GM12878 (cell line): Measurements from ENCODE around the gene MYL3. TPM values are rescaled to one million over a fixed set of nuclear protein-coding genes. Genes with fewer than 3 reads are reported as not detected.

Source experiments
- ATAC-seq: fragments of 200-7000 bp; cut with Tn5 transposase; 3 replicates; pipeline ENCODE4 v1.9.1; 2020; ENCODE audit warnings: mild to moderate bottlenecking, moderate library complexity
- BruUV-seq: library from RNA; stranded (reverse); fragments of 400-500 nt; replicated peaks from 2 replicates; lab custom pipeline; 2021; lab: Mats Ljungman, UMichigan
- CTCF ChIA-PET: fragments of 300-600 bp; sonication (Branson Sonifier 250); formaldehyde crosslinking; extraction: SDS; loops from one replicate; lab custom pipeline; 2021; ENCODE audit warnings: inconsistent platforms; lab: Yijun Ruan, JAX
- POLR2A ChIA-PET: fragments of 350-600 bp; formaldehyde crosslinking; extraction: SDS; loops from one replicate; lab custom pipeline; 2021; ENCODE audit warnings: inconsistent platforms; lab: Charles Lee
- RAD21 ChIA-PET: fragments of 300-600 bp; sonication (Branson Sonifier 250); formaldehyde crosslinking; loops from one replicate; lab custom pipeline; 2023; ENCODE audit warnings: antibody characterized with exemption; ENCODE audit not compliant: unreplicated experiment; lab: Charles Lee
- SMC1A ChIA-PET: fragments of 300-600 bp; sonication (Branson Sonifier 250); formaldehyde crosslinking; loops from one replicate; lab custom pipeline; 2023; ENCODE audit not compliant: unreplicated experiment, uncharacterized antibody; lab: Charles Lee
- DNase-seq: peaks from one replicate; pipeline ENCODE4 v3.0.0-alpha.2; 2011; ENCODE audit warnings: low read depth, low spot score
- FAIRE-seq: peaks from 3 replicates; lab custom pipeline; 2011; peaks lifted over from hg19 to GRCh38; lab: Jason Lieb, UNC
- H2AFZ ChIP-seq: 2 replicates; pipeline ENCODE4 v1.6.0; 2011; ENCODE audit warnings: low read depth, low read length, control low read depth; ENCODE audit not compliant: control insufficient read depth
- H3K27ac ChIP-seq: 2 replicates; pipeline ENCODE4 v1.5.1; 2011; ENCODE audit warnings: control low read depth; ENCODE audit not compliant: control insufficient read depth, insufficient read depth
- H3K27me3 ChIP-seq, 2 experiments: replicated peaks in 1 of 2; 2 replicates each; pipeline versions ENCODE4 v1.6.0 to v1.6.1; 2011; ENCODE audit warnings: low read length in 1 of 2; ENCODE audit not compliant: control insufficient read depth in 2 of 2, insufficient read depth in 2 of 2
- H3K36me3 ChIP-seq, 2 experiments: 2 replicates each; pipeline ENCODE4 v1.5.1; 2011; ENCODE audit warnings: low read length in 1 of 2; ENCODE audit not compliant: control insufficient read depth in 2 of 2, insufficient read depth in 2 of 2
- H3K4me1 ChIP-seq: 2 replicates; pipeline ENCODE4 v1.6.1; 2011; ENCODE audit warnings: mild to moderate bottlenecking, low read length, moderate library complexity, mixed read lengths; ENCODE audit not compliant: control insufficient read depth, insufficient read depth
- H3K4me2 ChIP-seq: 2 replicates; pipeline ENCODE4 v1.6.0; 2011; ENCODE audit warnings: control low read depth; ENCODE audit not compliant: control insufficient read depth, insufficient read depth
- H3K4me3 ChIP-seq: fragments of 200-600 bp; sonication (generic); 2 replicates; pipeline ENCODE4 v1.5.1; 2016
- H3K79me2 ChIP-seq: 2 replicates; pipeline ENCODE4 v1.6.0; 2011; ENCODE audit warnings: low read length; ENCODE audit not compliant: control insufficient read depth, insufficient read depth
- H3K9ac ChIP-seq: 2 replicates; pipeline ENCODE4 v1.8.0; 2011; ENCODE audit warnings: low read length, control low read depth, mixed read lengths; ENCODE audit not compliant: control insufficient read depth, insufficient read depth
- H3K9me3 ChIP-seq: replicated peaks from 3 replicates; pipeline ENCODE4 v1.5.1; 2011; ENCODE audit warnings: mild to moderate bottlenecking, low read length; ENCODE audit not compliant: control insufficient read depth, insufficient read depth
- H4K20me1 ChIP-seq: 2 replicates; pipeline ENCODE4 v1.6.0; 2011; ENCODE audit not compliant: control insufficient read depth, insufficient read depth
- EZH2 ChIP-seq: IDR thresholded peaks from 2 replicates; pipeline ENCODE4 v1.6.1; 2012; ENCODE audit warnings: low read depth, mild to moderate bottlenecking, control low read depth, inconsistent platforms, low read length, borderline replicate concordance; ENCODE audit not compliant: control insufficient read depth
- NKRF ChIP-seq: fragments of 450-650 bp; conservative IDR thresholded peaks from 2 replicates; pipeline ENCODE4 v1.6.1; 2017; ENCODE audit warnings: mild to moderate bottlenecking, moderate library complexity
- PAX8 ChIP-seq: fragments of 450-650 bp; IDR thresholded peaks from 2 replicates; pipeline ENCODE4 v1.6.1; 2017; ENCODE audit warnings: mild to moderate bottlenecking, moderate library complexity
- POLR2A ChIP-seq: IDR thresholded peaks from 2 replicates; pipeline ENCODE4 v1.6.1; 2011; ENCODE audit warnings: low read depth, mild to moderate bottlenecking, low read length
- POLR2AphosphoS5 ChIP-seq: IDR thresholded peaks from 2 replicates; pipeline ENCODE4 v1.6.1; 2011; ENCODE audit warnings: mild to moderate bottlenecking, low read length, inconsistent platforms
- WRNIP1 ChIP-seq: IDR thresholded peaks from 2 replicates; pipeline ENCODE4 v1.6.1; 2011; ENCODE audit warnings: low read depth, low read length, improper control_type of control experiment, borderline replicate concordance
- ZNF274 ChIP-seq: IDR thresholded peaks from one replicate; pipeline ENCODE4 v1.8.0; 2011; ENCODE audit not compliant: insufficient read length, insufficient read depth
- ZNF384 ChIP-seq: IDR thresholded peaks from 2 replicates; pipeline ENCODE4 v1.6.1; 2012; ENCODE audit warnings: low read depth, mild to moderate bottlenecking, low read length, improper control_type of control experiment, borderline replicate concordance
- WGBS: methylation state at CpG from one replicate; pipeline ENCODE4 v1.1.6; 2016; ENCODE audit warnings: low lambda C conversion rate; ENCODE audit not compliant: insufficient replicate concordance, insufficient coverage; ENCODE audit errors: missing lambda C conversion rate; 5-methylcytosine and 5-hydroxymethylcytosine counted together
- in situ Hi-C: fragments of 300-500 bp; cut with MboI; formaldehyde crosslinking; loops from 9 replicates; pipeline ENCODE4 v1.14.3; 2018; ENCODE audit warnings: mixed read lengths
- intact Hi-C: fragments of 100-400 bp; cut with micrococcal nuclease; formaldehyde crosslinking; loops from one replicate; pipeline ENCODE4 v1.14.2; 2022; ENCODE audit not compliant: unreplicated experiment
- polyA plus RNA-seq, 11 experiments: library from polyadenylated mRNA; depleted of rRNA in 4 of 11; unstranded in 6 of 11; stranded (reverse) in 5 of 11; fragments of >200 nt; fragmentation: Nextera tagmentation in 4 of 11; fragmentation: Illumina TruSeq in 1 of 11; extraction: Ambion mirVana in 4 of 11; extraction: Trizol in 1 of 11; gene quantifications; 1 replicate in 1 of 11; 2 replicates in 10 of 11; pipeline versions ENCODE4 v1.2.1 to v1.2.3, GENCODE V29; 2011 to 2016; ENCODE audit warnings: inconsistent platforms in 2 of 11, missing spikeins in 2 of 11, low read depth in 1 of 11
- total RNA-seq, 4 experiments: library from RNA; depleted of rRNA in 3 of 4; stranded (reverse); fragments of >200 nt in 3 of 4; fragmentation: Illumina TruSeq in 1 of 4; extraction: Trizol in 1 of 4; gene quantifications; 2 replicates each; pipeline versions ENCODE4 v1.2.1 to v1.2.3, GENCODE V29; 2013 to 2021

The MYL3 gene
- total and polyA plus RNA-seq, 10 of the 15 experiments (the other 5 are each of a cell fraction or from before 2014, with no cell fraction given) = 0.40 TPM; not detected in 9

DNA sequence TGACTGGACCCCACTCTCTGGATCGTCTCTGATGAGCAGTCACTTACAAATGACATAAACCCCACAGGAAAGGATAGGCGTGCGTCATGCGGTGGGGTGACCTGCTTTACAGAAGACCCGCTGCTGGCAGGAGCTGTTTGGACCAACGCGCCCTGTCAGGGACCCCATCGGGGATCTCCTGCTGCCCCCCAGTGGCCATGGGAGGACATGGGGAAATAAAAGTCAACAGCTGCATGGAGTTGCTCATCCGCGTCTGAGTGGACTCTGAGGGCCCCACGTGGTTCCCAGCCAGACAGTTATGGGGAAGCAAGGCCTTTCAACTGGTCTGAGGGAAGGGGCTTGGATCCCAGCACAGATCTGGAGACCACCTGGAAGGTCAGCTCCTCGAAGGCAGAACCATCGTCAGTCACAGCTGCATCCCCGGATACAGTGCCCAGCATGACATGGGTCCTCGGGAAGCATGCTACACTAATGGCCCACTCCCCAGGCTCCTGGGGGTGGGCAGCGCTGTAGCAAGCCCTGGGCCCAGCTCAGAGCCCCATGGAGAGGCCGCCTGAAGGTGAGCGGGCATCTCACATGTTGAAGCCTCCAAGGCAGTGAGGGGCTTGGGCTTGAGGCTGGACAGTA is 46.4 kb upstream of the MYL3 start (continued):
- TF ChIP-seq ZNF274 (no peak), PAX8 (no peak), POLR2AphosphoS5 (no peak), EZH2 (no peak), ZNF384 (no peak), WRNIP1 (no peak)

- no peak for FAIRE-seq
- no peak overlapping the region for H3K4me2 ChIP-seq
- DNase-seq = no peak
- H3K27ac ChIP-seq = no peak overlapping the region
- CTCF ChIA-PET = interaction anchor here (0.5 to 1.8 kb wide), 35 partner anchors 8 to 1293 kb away, joined by 3 to 20 read pairs (median 4); no protein-coding TSS in a partner anchor
- ATAC-seq = peak; percentile 8
- TF ChIP-seq NKRF = no peak
- TF ChIP-seq POLR2A = 0 out of 2 replicates have a peak, but pooled peaks have one; percentile 14
- no peaks in the 10 kb centered on the region for H3K9me3 ChIP-seq
- no peak overlapping the region for H3K9ac ChIP-seq
- 0 out of 4 replicates have a peak, but pooled peaks cover 0 to 3% of the 10 kb centered on the region in 2 experiments for H3K36me3 ChIP-seq
- intact Hi-C loops = loop anchor here (1.0 kb wide), 1 partner anchor 43 kb away; no protein-coding TSS in a partner anchor
- H3K4me1 ChIP-seq = peaks cover 5% of the 10 kb centered on the region
- WGBS = 48% methylated on average over 8 of the region's 8 CpGs
- RAD21 ChIA-PET = interaction anchor here (0.8 to 1.6 kb wide), 14 partner anchors 8 to 207 kb away, joined by 3 to 7 read pairs (median 4); no protein-coding TSS in a partner anchor
- H3K4me3 ChIP-seq = no peak overlapping the region
- H2AFZ ChIP-seq = no peak overlapping the region
- POLR2A ChIA-PET = interaction anchor here (0.6 kb wide), 1 partner anchor 68 kb away, joined by 3 read pairs; no protein-coding TSS in a partner anchor
- no peaks in the 10 kb centered on the region for H3K79me2 ChIP-seq
- no peaks in the 10 kb centered on the region for H4K20me1 ChIP-seq
- in situ Hi-C loops = no loop called here
- SMC1A ChIA-PET = interaction anchor here (0.5 to 1.8 kb wide), 11 partner anchors 14 to 512 kb away, joined by 3 to 8 read pairs (median 3); no protein-coding TSS in a partner anchor
- no TSS peak for BruUV-seq
- no peaks in the 10 kb centered on the region for H3K27me3 ChIP-seq
These were observed 45.8 kb upstream of the MYL3 start for GRCh38 chr3:46908986-46909534.
